Measurements from ENCODE around the gene ATP6V1F.

Gene ATP6V1F

GRCh38 chr7:128845987-128846386 is 16.7 kb upstream of the ATP6V1F start:
- H3K9me3 ChIP-seq (ENCODE audit: control insufficient read depth, insufficient read depth, low read length), result no peaks in the 10 kb centered on the region
- H3K27me3 ChIP-seq (ENCODE audit: control insufficient read depth, insufficient read depth, low read length), result no peaks in the 10 kb centered on the region
- no peak overlapping the region for H3K4me3 ChIP-seq (ENCODE audit: low read depth, low read length)
- peaks cover 2% of the 10 kb centered on the region for H3K4me1 ChIP-seq (ENCODE audit: control insufficient read depth, insufficient read depth, low read length)
- no peak overlapping the region for H3K9ac ChIP-seq (ENCODE audit: low read depth, low read length)
- peaks cover 50% of the 10 kb centered on the region for H3K36me3 ChIP-seq (ENCODE audit: control insufficient read depth, insufficient read depth, low read length)

GRCh38 chr7:128846781-128847444 is 15.7 kb upstream of the ATP6V1F start:
- no peaks in the 10 kb centered on the region for H3K27me3 ChIP-seq (ENCODE audit: control insufficient read depth, insufficient read depth, low read length)
- H3K9ac ChIP-seq (ENCODE audit: low read depth, low read length), result no peak overlapping the region
- no peaks in the 10 kb centered on the region for H3K4me1 ChIP-seq (ENCODE audit: control insufficient read depth, insufficient read depth, low read length)
- peaks cover 57% of the 10 kb centered on the region for H3K36me3 ChIP-seq (ENCODE audit: control insufficient read depth, insufficient read depth, low read length)
- H3K4me3 ChIP-seq (ENCODE audit: low read depth, low read length), result no peak overlapping the region
- no peaks in the 10 kb centered on the region for H3K9me3 ChIP-seq (ENCODE audit: control insufficient read depth, insufficient read depth, low read length)

GRCh38 chr7:128847721-128848211 is 14.9 kb upstream of the ATP6V1F start:
- Histone ChIP-seq H3K4me3 (ENCODE audit: low read depth, low read length) (no peak overlapping the region), H3K4me1 (ENCODE audit: control insufficient read depth, insufficient read depth, low read length) (no peaks in the 10 kb centered on the region), H3K9ac (ENCODE audit: low read depth, low read length) (no peak overlapping the region), H3K9me3 (ENCODE audit: control insufficient read depth, insufficient read depth, low read length) (no peaks in the 10 kb centered on the region), H3K27me3 (ENCODE audit: control insufficient read depth, insufficient read depth, low read length) (no peaks in the 10 kb centered on the region), H3K36me3 (ENCODE audit: control insufficient read depth, insufficient read depth, low read length) (peaks cover 56% of the 10 kb centered on the region)

GRCh38 chr7:128848289-128849155 is 14.1 kb upstream of the ATP6V1F start:
- H3K4me3 ChIP-seq (ENCODE audit: low read depth, low read length), result no peak overlapping the region
- no peak overlapping the region for H3K9ac ChIP-seq (ENCODE audit: low read depth, low read length)
- peaks cover 54% of the 10 kb centered on the region for H3K36me3 ChIP-seq (ENCODE audit: control insufficient read depth, insufficient read depth, low read length)
- no peaks in the 10 kb centered on the region for H3K9me3 ChIP-seq (ENCODE audit: control insufficient read depth, insufficient read depth, low read length)
- no peaks in the 10 kb centered on the region for H3K27me3 ChIP-seq (ENCODE audit: control insufficient read depth, insufficient read depth, low read length)
- no peaks in the 10 kb centered on the region for H3K4me1 ChIP-seq (ENCODE audit: control insufficient read depth, insufficient read depth, low read length)

- H3K9ac ChIP-seq (ENCODE audit: low read depth, low read length), result no peak overlapping the region
These were observed 13.5 kb upstream of the ATP6V1F start for GRCh38 chr7:128849156-128849515.

GRCh38 chr7:128849804-128850490 is 12.7 kb upstream of the ATP6V1F start:
- H3K36me3 ChIP-seq (ENCODE audit: control insufficient read depth, insufficient read depth, low read length), result peaks cover 60% of the 10 kb centered on the region

More at GRCh38 chr7:128849156-128849515, 13.5 kb upstream of the ATP6V1F start:
- no peaks in the 10 kb centered on the region for H3K4me1 ChIP-seq (ENCODE audit: control insufficient read depth, insufficient read depth, low read length)
- no peaks in the 10 kb centered on the region for H3K27me3 ChIP-seq (ENCODE audit: control insufficient read depth, insufficient read depth, low read length)
- peaks cover 57% of the 10 kb centered on the region for H3K36me3 ChIP-seq (ENCODE audit: control insufficient read depth, insufficient read depth, low read length)
- H3K4me3 ChIP-seq (ENCODE audit: low read depth, low read length), result no peak overlapping the region
- no peaks in the 10 kb centered on the region for H3K9me3 ChIP-seq (ENCODE audit: control insufficient read depth, insufficient read depth, low read length)

GRCh38 chr7:128852537-128853254 is 10.0 kb upstream of the ATP6V1F start:
- no peak overlapping the region for H3K4me3 ChIP-seq (ENCODE audit: low read depth, low read length)
- H3K36me3 ChIP-seq (ENCODE audit: control insufficient read depth, insufficient read depth, low read length), result peaks cover 62% of the 10 kb centered on the region
- H3K4me1 ChIP-seq (ENCODE audit: control insufficient read depth, insufficient read depth, low read length), result no peaks in the 10 kb centered on the region
- H3K27me3 ChIP-seq (ENCODE audit: control insufficient read depth, insufficient read depth, low read length), result no peaks in the 10 kb centered on the region
- no peak overlapping the region for H3K9ac ChIP-seq (ENCODE audit: low read depth, low read length)
- H3K9me3 ChIP-seq (ENCODE audit: control insufficient read depth, insufficient read depth, low read length), result no peaks in the 10 kb centered on the region

More at GRCh38 chr7:128849804-128850490, 12.7 kb upstream of the ATP6V1F start:
- H3K9ac ChIP-seq (ENCODE audit: low read depth, low read length), result no peak overlapping the region
- H3K4me1 ChIP-seq (ENCODE audit: control insufficient read depth, insufficient read depth, low read length), result no peaks in the 10 kb centered on the region
- H3K9me3 ChIP-seq (ENCODE audit: control insufficient read depth, insufficient read depth, low read length), result no peaks in the 10 kb centered on the region
- no peaks in the 10 kb centered on the region for H3K27me3 ChIP-seq (ENCODE audit: control insufficient read depth, insufficient read depth, low read length)
- no peak overlapping the region for H3K4me3 ChIP-seq (ENCODE audit: low read depth, low read length)

GRCh38 chr7:128853799-128854198 is 8.9 kb upstream of the ATP6V1F start:
- Histone ChIP-seq H3K4me1 (ENCODE audit: control insufficient read depth, insufficient read depth, low read length) (no peaks in the 10 kb centered on the region), H3K27me3 (ENCODE audit: control insufficient read depth, insufficient read depth, low read length) (no peaks in the 10 kb centered on the region), H3K9ac (ENCODE audit: low read depth, low read length) (no peak overlapping the region), H3K4me3 (ENCODE audit: low read depth, low read length) (no peak overlapping the region), H3K36me3 (ENCODE audit: control insufficient read depth, insufficient read depth, low read length) (peaks cover 63% of the 10 kb centered on the region), H3K9me3 (ENCODE audit: control insufficient read depth, insufficient read depth, low read length) (no peaks in the 10 kb centered on the region)

GRCh38 chr7:128854396-128854795 is 8.3 kb upstream of the ATP6V1F start:
- Histone ChIP-seq H3K36me3 (ENCODE audit: control insufficient read depth, insufficient read depth, low read length) (peaks cover 57% of the 10 kb centered on the region), H3K27me3 (ENCODE audit: control insufficient read depth, insufficient read depth, low read length) (no peaks in the 10 kb centered on the region), H3K4me1 (ENCODE audit: control insufficient read depth, insufficient read depth, low read length) (no peaks in the 10 kb centered on the region), H3K9me3 (ENCODE audit: control insufficient read depth, insufficient read depth, low read length) (no peaks in the 10 kb centered on the region), H3K9ac (ENCODE audit: low read depth, low read length) (no peak overlapping the region), H3K4me3 (ENCODE audit: low read depth, low read length) (no peak overlapping the region)

- Histone ChIP-seq H3K9me3 (ENCODE audit: control insufficient read depth, insufficient read depth, low read length) (no peaks in the 10 kb centered on the region), H3K4me1 (ENCODE audit: control insufficient read depth, insufficient read depth, low read length) (no peaks in the 10 kb centered on the region), H3K36me3 (ENCODE audit: control insufficient read depth, insufficient read depth, low read length) (peaks cover 50% of the 10 kb centered on the region), H3K4me3 (ENCODE audit: low read depth, low read length) (no peak overlapping the region), H3K9ac (ENCODE audit: low read depth, low read length) (no peak overlapping the region), H3K27me3 (ENCODE audit: control insufficient read depth, insufficient read depth, low read length) (no peaks in the 10 kb centered on the region)
These were observed 7.1 kb upstream of the ATP6V1F start for GRCh38 chr7:128855559-128855958.

- H3K27me3 ChIP-seq (ENCODE audit: control insufficient read depth, insufficient read depth, low read length), result no peaks in the 10 kb centered on the region
- H3K4me3 ChIP-seq (ENCODE audit: low read depth, low read length), result no peak overlapping the region
- H3K9me3 ChIP-seq (ENCODE audit: control insufficient read depth, insufficient read depth, low read length), result no peaks in the 10 kb centered on the region
- peaks cover 44% of the 10 kb centered on the region for H3K36me3 ChIP-seq (ENCODE audit: control insufficient read depth, insufficient read depth, low read length)
- H3K9ac ChIP-seq (ENCODE audit: low read depth, low read length), result no peak overlapping the region
- H3K4me1 ChIP-seq (ENCODE audit: control insufficient read depth, insufficient read depth, low read length), result no peaks in the 10 kb centered on the region
These were observed 6.5 kb upstream of the ATP6V1F start for GRCh38 chr7:128856001-128856718.

All from iPS-15b (cell line).